HEK293 (cell line): Measurements from ENCODE around the gene IRF3.

Experiments
- CTCF ChIA-PET: fragments of 350-600 bp; formaldehyde crosslinking; extraction: SDS; loops from one replicate; lab custom pipeline; 2021; ENCODE audit warnings: antibody characterized with exemption; lab: Yijun Ruan, JAX
- POLR2A ChIA-PET: fragments of 300-600 bp; formaldehyde crosslinking; extraction: SDS; loops from one replicate; lab custom pipeline; 2020; ENCODE audit warnings: antibody characterized with exemption, inconsistent platforms; lab: Yijun Ruan, JAX
- H3K27ac ChIP-seq: fragments of 200-500 bp; sonication (Bioruptor generic); 2 replicates; pipeline ENCODE4 v1.5.1; 2014; ENCODE audit warnings: low read depth, low read length, control low read depth, inconsistent platforms; ENCODE audit errors: extremely low read depth
- H3K36me3 ChIP-seq, 2 experiments: fragments of 200-500 bp in 1 of 2; sonication (Bioruptor generic) in 1 of 2; 1 replicate in 1 of 2; 2 replicates in 1 of 2; pipeline ENCODE4 v1.5.1; 2014 to 2017; ENCODE audit warnings: inconsistent platforms in 2 of 2, low read length in 2 of 2; ENCODE audit not compliant: control insufficient read depth in 2 of 2, insufficient read depth in 1 of 2
- H3K4me1 ChIP-seq: fragments of 200-500 bp; sonication (Bioruptor generic); 2 replicates; pipeline ENCODE4 v1.5.1; 2014; ENCODE audit warnings: mild to moderate bottlenecking, low read length, inconsistent platforms; ENCODE audit not compliant: control insufficient read depth, insufficient read depth
- H3K4me3 ChIP-seq: 2 replicates; pipeline ENCODE4 v1.5.1; 2011; ENCODE audit warnings: low read depth, mild to moderate bottlenecking, control low read depth, low read length, moderate library complexity
- H3K9me3 ChIP-seq: fragments of 200-500 bp; sonication (Bioruptor generic); 2 replicates; pipeline ENCODE4 v1.5.1; 2014; ENCODE audit warnings: low read depth, low read length, inconsistent platforms; ENCODE audit not compliant: control insufficient read depth, insufficient read depth
- BCL11A ChIP-seq: fragments of 450-650 bp; formaldehyde crosslinking; IDR thresholded peaks from 2 replicates; pipeline ENCODE4 v1.5.1; 2016; ENCODE audit warnings: low read depth, missing biosample characterization, missing genetic modification characterization
- BCL11B ChIP-seq: fragments of 450-650 bp; formaldehyde crosslinking; IDR thresholded peaks from 2 replicates; pipeline ENCODE4 v1.5.1; 2016; ENCODE audit warnings: low read depth, missing biosample characterization, missing genetic modification characterization
- GLIS1 ChIP-seq: fragments of 450-650 bp; formaldehyde crosslinking; IDR thresholded peaks from 2 replicates; pipeline ENCODE4 v1.5.1; 2016; ENCODE audit warnings: missing biosample characterization, missing genetic modification characterization
- GLIS2 ChIP-seq: fragments of 450-650 bp; formaldehyde crosslinking; IDR thresholded peaks from 2 replicates; pipeline ENCODE4 v1.5.1; 2016; ENCODE audit warnings: missing biosample characterization, missing genetic modification characterization
- SP2 ChIP-seq: fragments of 450-650 bp; formaldehyde crosslinking; IDR thresholded peaks from 2 replicates; pipeline ENCODE4 v1.5.1; 2016; ENCODE audit warnings: missing biosample characterization, missing genetic modification characterization
- ZFP41 ChIP-seq: fragments of 450-650 bp; formaldehyde crosslinking; IDR thresholded peaks from 2 replicates; pipeline ENCODE4 v1.5.1; 2016; ENCODE audit warnings: missing biosample characterization, missing genetic modification characterization, borderline replicate concordance
- ZIC2 ChIP-seq: fragments of 450-650 bp; formaldehyde crosslinking; IDR thresholded peaks from 2 replicates; pipeline ENCODE4 v1.5.1; 2016; ENCODE audit warnings: missing biosample characterization, missing genetic modification characterization
- ZNF114 ChIP-seq: fragments of 450-650 bp; formaldehyde crosslinking; IDR thresholded peaks from 2 replicates; pipeline ENCODE4 v1.5.0; 2017; ENCODE audit warnings: missing biosample characterization, missing genetic modification characterization
- ZNF211 ChIP-seq: fragments of 450-650 bp; formaldehyde crosslinking; IDR thresholded peaks from 2 replicates; pipeline ENCODE4 v1.5.1; 2016; ENCODE audit warnings: low read depth, missing biosample characterization, missing genetic modification characterization
- ZNF292 ChIP-seq: fragments of 450-650 bp; formaldehyde crosslinking; IDR thresholded peaks from 2 replicates; pipeline ENCODE4 v1.5.1; 2016; ENCODE audit warnings: low read depth, missing biosample characterization, missing genetic modification characterization, borderline replicate concordance
- ZNF350 ChIP-seq: fragments of 450-650 bp; formaldehyde crosslinking; IDR thresholded peaks from 2 replicates; pipeline ENCODE4 v1.5.0; 2017; ENCODE audit warnings: missing biosample characterization, mild to moderate bottlenecking, missing genetic modification characterization
- ZNF510 ChIP-seq: fragments of 450-650 bp; formaldehyde crosslinking; IDR thresholded peaks from 2 replicates; pipeline ENCODE4 v1.5.1; 2018; ENCODE audit warnings: mild to moderate bottlenecking, missing genetic modification characterization, missing biosample characterization; ENCODE audit not compliant: insufficient replicate concordance
- ZNF596 ChIP-seq: fragments of 450-650 bp; IDR thresholded peaks from 2 replicates; pipeline ENCODE4 v1.5.0; 2018; ENCODE audit warnings: missing biosample characterization, mild to moderate bottlenecking, missing genetic modification characterization, moderate library complexity
- ZNF626 ChIP-seq: fragments of 450-650 bp; sonication (Bioruptor Pico); formaldehyde crosslinking; IDR thresholded peaks from 2 replicates; pipeline ENCODE4 v1.5.1; 2018; ENCODE audit warnings: missing biosample characterization, missing genetic modification characterization, inconsistent platforms
- ZNF658 ChIP-seq: fragments of 450-650 bp; formaldehyde crosslinking; IDR thresholded peaks from 2 replicates; pipeline ENCODE4; 2016; ENCODE audit warnings: missing biosample characterization, missing genetic modification characterization
- ZNF660 ChIP-seq: fragments of 450-650 bp; IDR thresholded peaks from 2 replicates; pipeline ENCODE4 v1.5.1; 2018; ENCODE audit warnings: missing biosample characterization, mild to moderate bottlenecking, missing genetic modification characterization
- ZNF843 ChIP-seq: fragments of 450-650 bp; formaldehyde crosslinking; IDR thresholded peaks from 2 replicates; pipeline ENCODE4 v1.5.1; 2016; ENCODE audit warnings: missing biosample characterization, missing genetic modification characterization

IRF3 gene

GRCh38 chr19:49631014-49631588, 34.6 kb downstream of the IRF3 start:
- POLR2A ChIA-PET = interaction anchor here (0.6 to 3.4 kb wide), 8 partner anchors 9 to 158 kb away, joined by 3 to 21 read pairs (median 4); partner anchors contain the start of genes PRMT1, RRAS and SCAF1
- H3K4me1 ChIP-seq = 0 out of 2 replicates have a peak, but pooled peaks cover 5% of the 10 kb centered on the region
- TF ChIP-seq GLIS2 (tag by site-specific recombination) (peak; percentile 31; the same call in 1 of the 2 replicates), ZIC2 (tag by site-specific recombination) (peak; percentile 45; the same call in 1 of the 2 replicates), ZNF660 (no peak), GLIS1 (tag by site-specific recombination) (peak; percentile 62)
- TF ChIP-seq, all 188 proteins: peak for 3
- Histone ChIP-seq H3K36me3 (peaks cover 17 to 27% of the 10 kb centered on the region in 2 experiments; a peak in 2 of 3 replicates), H3K4me3 (no peak overlapping the region), H3K27ac (0 out of 2 replicates have a peak overlapping the region, but pooled peaks have one; percentile 16), H3K9me3 (no peaks in the 10 kb centered on the region)
- CTCF ChIA-PET = interaction anchor here (0.6 to 1.6 kb wide), 4 partner anchors 12 to 61 kb away, joined by 3 to 5 read pairs (median 4); no protein-coding TSS in a partner anchor

GRCh38 chr19:49629659-49630058, 36.0 kb downstream of the IRF3 start:
- Histone ChIP-seq H3K27ac (no peak overlapping the region), H3K4me3 (no peak overlapping the region), H3K9me3 (no peaks in the 10 kb centered on the region), H3K36me3 (peaks cover 25 to 27% of the 10 kb centered on the region in 2 experiments; a peak in 2 of 3 replicates), H3K4me1 (0 out of 2 replicates have a peak, but pooled peaks cover 5% of the 10 kb centered on the region)
- TF ChIP-seq ZNF596 (tag by site-specific recombination) (no peak), ZNF510 (tag by site-specific recombination) (no peak)
- CTCF ChIA-PET = interaction anchor here (1.1 to 1.6 kb wide), 3 partner anchors 11 to 60 kb away, joined by 3 to 5 read pairs (median 4); no protein-coding TSS in a partner anchor
- POLR2A ChIA-PET = interaction anchor here (1.8 to 3.4 kb wide), 2 partner anchors 11 to 12 kb away, joined by 4 to 21 read pairs; partner anchors contain the start of genes RRAS and SCAF1

- POLR2A ChIA-PET = interaction anchor here (0.7 kb wide), 1 partner anchor 32 kb away, joined by 4 read pairs; no protein-coding TSS in a partner anchor
- TF ChIP-seq ZNF843 (tag by site-specific recombination) (no peak), BCL11B (tag by site-specific recombination) (no peak), ZFP41 (tag by site-specific recombination) (no peak), BCL11A (tag by site-specific recombination) (no peak), ZNF658 (tag by site-specific recombination) (no peak), SP2 (no peak), ZNF292 (tag by site-specific recombination) (no peak), ZNF626 (tag by site-specific recombination) (no peak), ZNF350 (tag by site-specific recombination) (no peak), ZNF114 (tag by site-specific recombination) (no peak), ZNF211 (no peak)
Measured at GRCh38 chr19:49626226-49626625, 39.4 kb downstream of the IRF3 start.

More at GRCh38 chr19:49626226-49626625, 39.4 kb downstream of the IRF3 start:
- H3K4me1 ChIP-seq = 0 out of 2 replicates have a peak, but pooled peaks cover 5% of the 10 kb centered on the region
- H3K27ac ChIP-seq = no peak overlapping the region
- CTCF ChIA-PET = no interaction called here
- H3K36me3 ChIP-seq = peaks cover 35 to 37% of the 10 kb centered on the region in 2 experiments
- no peaks in the 10 kb centered on the region for H3K9me3 ChIP-seq
- no peak overlapping the region for H3K4me3 ChIP-seq
